IPS DF 4.7 (cell line): ENCODE measurements around the gene KLHL9.
"Not testable (repeated sequence)": the region's sequence is repeated elsewhere in the genome, so short reads cannot be mapped to it uniquely, and the experiment has no call there.

Experiments used
- DNase-seq: peaks from one replicate; pipeline ENCODE4 v3.0.0-alpha.2; 2013; ENCODE audit warnings: low spot score; ENCODE audit errors: extremely low read depth

The KLHL9 gene

DNA sequence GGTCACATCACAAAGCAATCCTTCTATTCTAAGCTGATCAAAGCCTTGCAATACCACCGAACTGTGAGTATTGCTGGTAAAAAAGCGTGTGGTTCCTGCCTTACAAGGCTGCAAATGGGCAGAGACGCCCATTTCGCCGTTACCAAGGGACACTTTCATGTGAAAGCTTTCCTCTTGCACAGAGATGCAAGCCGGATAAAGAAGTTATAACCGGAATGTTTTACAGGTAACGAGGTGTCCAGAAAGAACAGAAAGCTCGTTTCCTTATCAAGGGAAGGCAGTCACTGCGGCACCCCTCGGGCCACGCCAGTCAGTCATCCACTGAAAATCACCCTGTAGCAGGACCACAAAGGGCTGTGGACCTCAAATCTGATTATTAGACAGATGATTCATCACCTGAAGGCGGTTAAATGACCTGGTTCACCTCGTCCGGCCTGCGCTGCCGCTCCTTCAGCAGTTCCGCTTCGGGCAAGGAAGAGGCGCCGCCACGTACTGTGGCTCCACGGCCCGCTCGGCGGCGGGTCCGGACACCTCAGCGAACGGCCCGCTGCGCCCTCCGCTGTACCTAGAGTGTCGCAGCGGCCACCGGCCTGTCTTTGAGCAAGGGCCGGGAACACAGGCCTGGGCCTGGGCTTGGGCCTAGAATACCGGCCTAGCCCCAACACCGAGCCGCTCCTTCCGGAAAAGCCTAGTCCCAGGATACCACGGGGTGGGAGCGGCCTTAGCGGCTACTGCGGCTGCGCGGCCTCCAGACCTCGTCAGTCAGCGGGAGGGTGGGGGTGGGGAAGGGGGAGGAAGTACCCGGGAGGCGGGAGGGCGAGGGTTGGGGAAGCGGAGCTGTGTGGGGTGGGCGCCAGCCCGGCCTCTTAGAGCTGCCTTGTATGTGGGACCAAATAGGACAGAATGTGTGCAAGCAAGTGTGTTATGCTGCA is at the start of gene KLHL9:
Gene KLHL9 (minus strand): TSS at position 704 of the 932 bp plus-strand sequence. CDS start 545 bp downstream, at position 159.
- peak; percentile 19 for DNase-seq

DNA sequence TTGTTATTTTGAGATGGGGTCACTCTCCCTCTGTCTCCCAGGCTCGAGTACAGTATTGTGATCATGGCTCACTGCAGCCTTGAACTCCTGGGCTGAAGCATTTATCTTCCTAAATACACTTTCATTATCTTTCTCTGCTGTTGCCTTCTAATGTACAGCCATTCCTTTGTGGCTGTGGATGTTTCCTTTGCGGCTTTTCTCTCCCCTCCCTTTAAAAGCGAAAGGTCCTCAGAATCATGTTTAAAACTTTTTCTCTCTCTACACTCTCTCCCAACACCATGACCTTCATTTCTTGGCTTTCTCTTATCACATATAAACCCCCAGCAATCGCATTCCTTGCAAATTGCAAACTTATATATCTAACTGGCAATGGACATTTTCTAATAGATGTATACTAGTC is 48.4 kb upstream of the KLHL9 start:
- no peak for DNase-seq

GRCh38 chr9:21381448-21382339 is 46.5 kb upstream of the KLHL9 start:
- no peak for DNase-seq

- not testable (repeated sequence) for DNase-seq
Observed at GRCh38 chr9:21371467-21371866, 36.3 kb upstream of the KLHL9 start.

- DNase-seq = no peak
Observed at GRCh38 chr9:21367957-21368356, 32.8 kb upstream of the KLHL9 start, which contains the start of gene IFNA13. Gene IFNA13 (minus strand): TSS chr9:21368057. CDS start chr9:21368010, 47 bp downstream.

DNA sequence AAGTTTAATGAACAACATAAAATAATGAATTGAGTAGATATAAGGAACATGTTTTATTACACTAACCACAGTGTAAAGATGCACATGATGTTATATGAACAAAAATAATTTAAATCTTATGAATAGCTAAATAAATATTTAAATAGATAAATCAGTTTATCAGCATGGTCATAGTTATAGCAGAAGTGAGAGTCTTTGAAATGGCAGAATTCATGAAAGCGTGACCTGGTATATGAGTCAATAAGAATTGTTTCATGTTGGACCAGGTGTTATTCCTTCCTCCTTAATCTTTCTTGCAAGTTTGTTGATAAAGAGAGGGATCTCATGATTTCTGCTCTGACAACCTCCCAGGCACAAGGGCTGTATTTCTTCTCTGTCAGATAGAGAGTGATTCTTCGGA is 32.0 kb upstream of the KLHL9 start:
- not testable (repeated sequence) for DNase-seq

GRCh38 chr9:21362287-21362686 is 27.1 kb upstream of the KLHL9 start:
- no peak for DNase-seq

GRCh38 chr9:21357479-21358460 is 22.6 kb upstream of the KLHL9 start:
- no peak for DNase-seq

- DNase-seq = no peak
Observed at GRCh38 chr9:21350787-21351186, 15.6 kb upstream of the KLHL9 start, which contains the start of gene IFNA6. Gene IFNA6 (minus strand): TSS chr9:21350887. CDS start chr9:21350887, 0 bp downstream.

DNA sequence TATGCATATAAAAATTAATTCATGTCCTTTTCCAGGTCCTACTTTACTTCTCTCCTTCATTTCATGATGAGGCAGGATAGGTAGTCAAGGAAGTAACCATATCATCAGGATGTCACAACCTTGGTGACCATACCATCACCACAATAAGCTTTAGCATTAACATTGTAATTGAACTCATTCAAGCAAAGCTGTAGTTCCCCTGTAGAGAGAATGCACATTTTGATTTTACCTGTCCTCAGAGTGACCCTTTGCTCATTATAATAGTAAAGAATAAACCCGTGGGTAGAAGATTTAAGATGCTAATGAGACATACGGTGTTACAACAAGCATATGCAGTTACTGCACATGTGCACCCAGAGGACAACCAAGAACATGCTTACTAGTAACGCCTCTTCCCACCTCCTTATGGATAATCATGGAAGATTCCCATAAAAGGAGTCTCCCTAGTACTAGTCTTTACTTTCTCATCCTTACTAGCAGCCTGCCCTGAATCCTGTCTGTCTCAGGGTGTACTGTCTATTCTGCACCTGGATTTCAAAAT is 13.3 kb upstream of the KLHL9 start:
- DNase-seq = no peak

GRCh38 chr9:21340735-21341134 is 5.5 kb upstream of the KLHL9 start:
- DNase-seq = no peak

- no peak for DNase-seq
Observed at GRCh38 chr9:21336457-21336856, 1.3 kb upstream of the KLHL9 start.

DNA sequence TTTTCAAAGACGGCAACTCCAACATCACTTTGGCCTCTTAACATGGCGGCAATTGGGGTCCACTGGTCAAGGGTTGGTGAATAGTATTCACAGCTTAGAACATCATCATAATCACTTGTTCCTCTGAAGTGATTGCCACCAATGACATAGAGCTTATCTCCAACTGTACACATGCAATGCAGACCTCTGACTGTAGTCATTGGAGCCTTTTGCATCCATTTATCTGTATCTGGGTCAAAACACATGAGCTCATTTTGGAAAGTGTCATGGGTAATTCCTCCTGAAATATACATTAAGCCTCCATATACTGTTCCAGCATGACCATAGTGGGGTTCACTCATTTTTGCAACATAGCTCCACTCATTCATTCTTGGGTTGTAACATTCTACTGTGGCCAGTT is 2.0 kb downstream of the KLHL9 start:
- no peak for DNase-seq

DNA sequence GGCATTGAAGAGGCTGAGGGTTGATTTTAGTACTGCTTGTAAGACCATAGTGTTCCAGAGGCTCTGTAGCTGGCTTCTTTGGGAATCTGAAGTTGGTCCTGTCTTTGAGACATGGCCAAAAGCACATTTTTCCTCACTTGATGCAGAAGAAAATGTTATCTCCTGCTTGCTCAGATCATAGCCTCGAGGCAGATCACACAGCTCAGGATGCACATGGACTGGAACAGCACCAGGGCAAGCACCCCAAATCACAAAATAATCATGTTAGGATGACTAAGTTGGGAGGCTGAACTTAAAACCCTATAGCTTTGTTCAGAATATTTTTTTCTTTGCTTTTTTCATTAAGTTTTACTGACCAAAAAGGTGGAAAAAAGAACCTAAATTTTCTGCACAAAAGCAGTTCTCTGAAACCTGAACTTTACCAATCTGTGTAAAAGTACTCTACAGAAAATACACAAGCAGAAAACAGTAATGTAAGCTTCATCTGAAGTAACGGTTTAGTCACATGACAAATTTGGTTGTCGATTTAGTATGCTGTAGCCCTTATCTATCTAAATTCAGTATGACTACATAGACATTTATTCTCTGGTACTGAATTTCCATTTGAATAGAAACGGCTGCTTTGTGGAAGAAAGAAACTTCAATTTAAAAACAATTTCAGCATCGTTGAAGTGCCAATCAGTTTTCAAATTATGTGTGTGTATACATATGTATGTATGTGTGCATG is 3.4 kb downstream of the KLHL9 start:
- DNase-seq = no peak

GRCh38 chr9:21326526-21327139 is 8.6 kb downstream of the KLHL9 start:
- DNase-seq = no peak

- no peak for DNase-seq
Observed at GRCh38 chr9:21324047-21324446, 11.2 kb downstream of the KLHL9 start.

GRCh38 chr9:21322911-21323461 is 12.2 kb downstream of the KLHL9 start:
- no peak for DNase-seq

DNA sequence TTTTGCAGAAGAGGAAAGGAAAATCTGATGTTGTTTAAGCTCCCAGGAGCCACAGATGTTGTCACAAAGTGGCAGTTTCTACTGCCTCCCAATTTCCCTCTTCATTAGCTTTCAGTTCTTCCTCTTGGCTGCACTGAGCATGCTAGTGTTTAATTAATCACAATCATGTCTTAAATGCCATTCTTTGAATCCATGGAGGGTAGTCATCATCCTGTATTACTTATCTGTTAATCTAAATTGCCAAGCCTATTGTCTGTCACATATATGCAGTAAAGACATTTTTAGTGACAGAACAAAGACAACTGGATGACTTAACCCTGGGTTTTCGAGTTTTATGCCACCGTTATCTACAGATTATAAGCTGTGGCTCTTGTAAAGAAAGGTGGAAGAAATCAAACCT is 14.7 kb downstream of the KLHL9 start:
- DNase-seq = no peak
